Effector memory CD4-positive, alpha-beta T cell (primary cell): ENCODE results near the gene KIF1A.

ENCODE experiments used
- DNase-seq, 3 donors: peaks; one replicate each; pipeline ENCODE4 v3.0.0-alpha.2; 2020
- H3K27ac ChIP-seq: 2 replicates; pipeline ENCODE4 v1.7.0; 2013; ENCODE audit warnings: mild to moderate bottlenecking, low read length, moderate library complexity; ENCODE audit not compliant: insufficient read depth, poor library complexity, severe bottlenecking
- H3K27me3 ChIP-seq: replicated peaks from 2 replicates; pipeline ENCODE4 v1.7.0; 2013; ENCODE audit warnings: mild to moderate bottlenecking, low read length; ENCODE audit not compliant: insufficient read depth, control insufficient read depth, poor library complexity, severe bottlenecking
- H3K36me3 ChIP-seq: 2 replicates; pipeline ENCODE4 v1.7.0; 2013; ENCODE audit warnings: mild to moderate bottlenecking, low read length, moderate library complexity; ENCODE audit not compliant: control insufficient read depth, insufficient read depth
- H3K4me1 ChIP-seq: 2 replicates; pipeline ENCODE4 v1.7.0; 2013; ENCODE audit warnings: low read length, mild to moderate bottlenecking; ENCODE audit not compliant: control insufficient read depth, insufficient read depth, poor library complexity, severe bottlenecking
- H3K4me3 ChIP-seq: 2 replicates; pipeline ENCODE4 v1.7.0; 2013; ENCODE audit warnings: low read length, low read depth, mild to moderate bottlenecking; ENCODE audit not compliant: insufficient read depth, poor library complexity, severe bottlenecking
- H3K9me3 ChIP-seq: 2 replicates; pipeline ENCODE4 v1.7.0; 2013; ENCODE audit warnings: mild to moderate bottlenecking, low read length, moderate library complexity; ENCODE audit not compliant: control insufficient read depth

KIF1A gene

GRCh38 chr2:240672076-240672700 lies 147.8 kb downstream of the KIF1A start:
- DNase-seq: no peak
- H3K27me3 ChIP-seq: no peaks in the 10 kb centered on the region
- H3K4me3 ChIP-seq: no peak overlapping the region
- H3K4me1 ChIP-seq: no peaks in the 10 kb centered on the region
- no peak overlapping the region for H3K27ac ChIP-seq
- no peaks in the 10 kb centered on the region for H3K36me3 ChIP-seq
- H3K9me3 ChIP-seq: no peaks in the 10 kb centered on the region

- H3K27me3 ChIP-seq: peaks cover 2% of the 10 kb centered on the region
- H3K27ac ChIP-seq: no peak overlapping the region
- no peaks in the 10 kb centered on the region for H3K36me3 ChIP-seq
- H3K4me1 ChIP-seq: no peaks in the 10 kb centered on the region
- no peak for DNase-seq
- H3K4me3 ChIP-seq: no peak overlapping the region
- H3K9me3 ChIP-seq: no peaks in the 10 kb centered on the region
Measured at GRCh38 chr2:240670950-240671349, 149.1 kb downstream of the KIF1A start.

- H3K36me3 ChIP-seq: no peaks in the 10 kb centered on the region
- no peak overlapping the region for H3K4me3 ChIP-seq
- H3K9me3 ChIP-seq: no peaks in the 10 kb centered on the region
- H3K27me3 ChIP-seq: peaks cover 2% of the 10 kb centered on the region
- no peaks in the 10 kb centered on the region for H3K4me1 ChIP-seq
- no peak for DNase-seq
- no peak overlapping the region for H3K27ac ChIP-seq
Measured at GRCh38 chr2:240670402-240670801, 149.6 kb downstream of the KIF1A start.

GRCh38 chr2:240664622-240665021 lies 155.4 kb downstream of the KIF1A start:
- no peaks in the 10 kb centered on the region for H3K9me3 ChIP-seq
- no peak overlapping the region for H3K4me3 ChIP-seq
- no peak overlapping the region for H3K27ac ChIP-seq
- peaks cover 2% of the 10 kb centered on the region for H3K27me3 ChIP-seq
- DNase-seq: no peak
- no peaks in the 10 kb centered on the region for H3K36me3 ChIP-seq
- H3K4me1 ChIP-seq: no peaks in the 10 kb centered on the region
